ENCODE data around the gene SLC9A2. TPM values are rescaled to one million over a fixed set of nuclear protein-coding genes. Genes with fewer than 3 reads are reported as not detected.

The SLC9A2 gene
- total RNA-seq, 2 experiments from 2014 or later: 0.04 to 0.07 TPM

GRCh38 chr2:102736410-102737409, 117.4 kb downstream of the SLC9A2 start:
- peak; percentile 94 for ATAC-seq
- peak overlapping the region; percentile 91 for H3K27ac Mint-ChIP-seq
- peak; percentile 91 for DNase-seq
- POLR2A ChIA-PET: interaction anchor here (0.5 kb wide), 1 partner anchor 1673 kb away, joined by 8 read pairs; no protein-coding TSS in a partner anchor
- peak overlapping the region; percentile 96 for H3K4me3 Mint-ChIP-seq
- H3K4me1 Mint-ChIP-seq: peaks cover 31% of the 10 kb centered on the region
- H3K36me3 Mint-ChIP-seq (ENCODE audit: low read depth): peaks cover 5% of the 10 kb centered on the region
- intact Hi-C loops (cut with DNase I, micrococcal nuclease): loop anchor here (2.0 to 5.0 kb wide), 2 partner anchors 71 to 72 kb away; no protein-coding TSS in a partner anchor
- H3K27me3 Mint-ChIP-seq: no peaks in the 10 kb centered on the region
- CTCF ChIA-PET: interaction anchor here (2.2 to 7.7 kb wide), 3 partner anchors 16 to 120 kb away, joined by 8 to 61 read pairs (median 17); partner anchors contain the start of gene TMEM182
- no peaks in the 10 kb centered on the region for H3K9me3 Mint-ChIP-seq (ENCODE audit: low read depth)

- DNase-seq: no peak
- intact Hi-C loops (cut with DNase I, micrococcal nuclease): loop anchor here (2.0 to 5.0 kb wide), 2 partner anchors 70 to 73 kb away; no protein-coding TSS in a partner anchor
- Mint-ChIP-seq H3K36me3 (ENCODE audit: low read depth) (peaks cover 2% of the 10 kb centered on the region), H3K9me3 (ENCODE audit: low read depth) (no peaks in the 10 kb centered on the region), H3K27me3 (no peaks in the 10 kb centered on the region), H3K27ac (peak overlapping the region; percentile 57), H3K4me1 (peaks cover 31% of the 10 kb centered on the region), H3K4me3 (peak overlapping the region; percentile 96)
- ChIA-PET POLR2A (no interaction called here), CTCF (interaction anchor here (1.0 to 7.7 kb wide), 4 partner anchors 16 to 121 kb away, joined by 3 to 61 read pairs (median 12); partner anchors contain the start of gene TMEM182)
- ATAC-seq: no peak
Observed at GRCh38 chr2:102737431-102737830, 118.1 kb downstream of the SLC9A2 start.

GRCh38 chr2:102743259-102743658, 123.9 kb downstream of the SLC9A2 start:
- H3K27me3 Mint-ChIP-seq: no peaks in the 10 kb centered on the region
- H3K4me1 Mint-ChIP-seq: no peaks in the 10 kb centered on the region
- peaks cover 2% of the 10 kb centered on the region for H3K36me3 Mint-ChIP-seq (ENCODE audit: low read depth)
- no peak overlapping the region for H3K4me3 Mint-ChIP-seq
- H3K27ac Mint-ChIP-seq: no peak overlapping the region
- intact Hi-C loops (cut with DNase I, micrococcal nuclease): no loop called here
- CTCF ChIA-PET: interaction anchor here (3.0 kb wide), 1 partner anchor 9 kb away, joined by 23 read pairs; no protein-coding TSS in a partner anchor
- POLR2A ChIA-PET: no interaction called here
- no peaks in the 10 kb centered on the region for H3K9me3 Mint-ChIP-seq (ENCODE audit: low read depth)
- no peak for ATAC-seq
- DNase-seq: no peak

- ChIA-PET CTCF (interaction anchor here (1.4 kb wide), 1 partner anchor 15 kb away, joined by 7 read pairs; no protein-coding TSS in a partner anchor), POLR2A (no interaction called here)
- no peak overlapping the region for H3K27ac Mint-ChIP-seq
- H3K36me3 Mint-ChIP-seq (ENCODE audit: low read depth): no peaks in the 10 kb centered on the region
- H3K9me3 Mint-ChIP-seq (ENCODE audit: low read depth): no peaks in the 10 kb centered on the region
- H3K4me1 Mint-ChIP-seq: no peaks in the 10 kb centered on the region
- intact Hi-C loops (cut with DNase I, micrococcal nuclease): no loop called here
- DNase-seq: no peak
- no peak for ATAC-seq
- no peak overlapping the region for H3K4me3 Mint-ChIP-seq
- H3K27me3 Mint-ChIP-seq: no peaks in the 10 kb centered on the region
Observed at GRCh38 chr2:102748107-102748506, 128.8 kb downstream of the SLC9A2 start.

- H3K9me3 Mint-ChIP-seq (ENCODE audit: low read depth): no peaks in the 10 kb centered on the region
- H3K36me3 Mint-ChIP-seq (ENCODE audit: low read depth): no peaks in the 10 kb centered on the region
- ChIA-PET CTCF (no interaction called here), POLR2A (no interaction called here)
- ATAC-seq (no peak), DNase-seq (no peak)
- intact Hi-C loops (cut with DNase I, micrococcal nuclease): no loop called here
- H3K4me1 Mint-ChIP-seq: no peaks in the 10 kb centered on the region
- H3K27me3 Mint-ChIP-seq: no peaks in the 10 kb centered on the region
- H3K27ac Mint-ChIP-seq: no peak overlapping the region
- H3K4me3 Mint-ChIP-seq: no peak overlapping the region
Observed at GRCh38 chr2:102749938-102750337, 130.6 kb downstream of the SLC9A2 start.

- intact Hi-C loops (cut with DNase I, micrococcal nuclease): loop anchor here (1.0 to 2.0 kb wide), 2 partner anchors 53 kb away; no protein-coding TSS in a partner anchor
- Mint-ChIP-seq H3K36me3 (ENCODE audit: low read depth) (no peaks in the 10 kb centered on the region), H3K27me3 (no peaks in the 10 kb centered on the region), H3K9me3 (ENCODE audit: low read depth) (no peaks in the 10 kb centered on the region), H3K27ac (no peak overlapping the region), H3K4me3 (no peak overlapping the region), H3K4me1 (no peaks in the 10 kb centered on the region)
- DNase-seq: peak; percentile 38
- ChIA-PET POLR2A (interaction anchor here (0.6 to 0.8 kb wide), 2 partner anchors 54 to 239 kb away, joined by 3 to 4 read pairs; no protein-coding TSS in a partner anchor), CTCF (interaction anchor here (0.6 to 6.5 kb wide), 27 partner anchors 8 to 349 kb away, joined by 3 to 88 read pairs (median 5); partner anchors contain the start of gene TMEM182)
- ATAC-seq: no peak
Observed at GRCh38 chr2:102753563-102754159, 134.3 kb downstream of the SLC9A2 start.

GRCh38 chr2:102754456-102755145, 135.2 kb downstream of the SLC9A2 start:
- intact Hi-C loops (cut with DNase I, micrococcal nuclease): no loop called here
- H3K27ac Mint-ChIP-seq: no peak overlapping the region
- POLR2A ChIA-PET: no interaction called here
- H3K36me3 Mint-ChIP-seq (ENCODE audit: low read depth): no peaks in the 10 kb centered on the region
- CTCF ChIA-PET: interaction anchor here (0.7 to 6.5 kb wide), 12 partner anchors 8 to 51 kb away, joined by 3 to 88 read pairs (median 8); a partner anchor contains a TSS
- no peak overlapping the region for H3K4me3 Mint-ChIP-seq
- no peak for ATAC-seq
- H3K9me3 Mint-ChIP-seq (ENCODE audit: low read depth): no peaks in the 10 kb centered on the region
- no peak for DNase-seq
- H3K4me1 Mint-ChIP-seq: no peaks in the 10 kb centered on the region
- H3K27me3 Mint-ChIP-seq: no peaks in the 10 kb centered on the region

GRCh38 chr2:102755284-102755683, 135.9 kb downstream of the SLC9A2 start:
- POLR2A ChIA-PET: no interaction called here
- H3K27me3 Mint-ChIP-seq: no peaks in the 10 kb centered on the region
- CTCF ChIA-PET: interaction anchor here (0.8 to 6.5 kb wide), 6 partner anchors 8 to 50 kb away, joined by 3 to 88 read pairs (median 10); a partner anchor contains a TSS
- no peaks in the 10 kb centered on the region for H3K9me3 Mint-ChIP-seq (ENCODE audit: low read depth)
- H3K4me1 Mint-ChIP-seq: no peaks in the 10 kb centered on the region
- ATAC-seq (no peak), DNase-seq (no peak)
- no peak overlapping the region for H3K27ac Mint-ChIP-seq
- H3K4me3 Mint-ChIP-seq: no peak overlapping the region
- no peaks in the 10 kb centered on the region for H3K36me3 Mint-ChIP-seq (ENCODE audit: low read depth)
- intact Hi-C loops (cut with DNase I, micrococcal nuclease): no loop called here

- no peaks in the 10 kb centered on the region for H3K27me3 Mint-ChIP-seq
- no peak overlapping the region for H3K27ac Mint-ChIP-seq
- peaks cover under 1% of the 10 kb centered on the region for H3K36me3 Mint-ChIP-seq (ENCODE audit: low read depth)
- no peaks in the 10 kb centered on the region for H3K4me1 Mint-ChIP-seq
- CTCF ChIA-PET: interaction anchor here (0.9 to 1.4 kb wide), 2 partner anchors 9 to 16 kb away, joined by 3 to 4 read pairs; no protein-coding TSS in a partner anchor
- H3K4me3 Mint-ChIP-seq: no peak overlapping the region
- intact Hi-C loops (cut with DNase I, micrococcal nuclease): no loop called here
- H3K9me3 Mint-ChIP-seq (ENCODE audit: low read depth): no peaks in the 10 kb centered on the region
- POLR2A ChIA-PET: no interaction called here
- DNase-seq (no peak), ATAC-seq (no peak)
Observed at GRCh38 chr2:102758439-102758838, 139.1 kb downstream of the SLC9A2 start.

Measured in activated CD4-positive, alpha-beta T cell treated with anti-CD3 and anti-CD28 coated beads for 36 hours (primary cell).